ENCODE data around the gene OLA1.
A peak's percentile ranks its signal among the peaks of the same experiment; 100 is the strongest.

The OLA1 gene

DNA sequence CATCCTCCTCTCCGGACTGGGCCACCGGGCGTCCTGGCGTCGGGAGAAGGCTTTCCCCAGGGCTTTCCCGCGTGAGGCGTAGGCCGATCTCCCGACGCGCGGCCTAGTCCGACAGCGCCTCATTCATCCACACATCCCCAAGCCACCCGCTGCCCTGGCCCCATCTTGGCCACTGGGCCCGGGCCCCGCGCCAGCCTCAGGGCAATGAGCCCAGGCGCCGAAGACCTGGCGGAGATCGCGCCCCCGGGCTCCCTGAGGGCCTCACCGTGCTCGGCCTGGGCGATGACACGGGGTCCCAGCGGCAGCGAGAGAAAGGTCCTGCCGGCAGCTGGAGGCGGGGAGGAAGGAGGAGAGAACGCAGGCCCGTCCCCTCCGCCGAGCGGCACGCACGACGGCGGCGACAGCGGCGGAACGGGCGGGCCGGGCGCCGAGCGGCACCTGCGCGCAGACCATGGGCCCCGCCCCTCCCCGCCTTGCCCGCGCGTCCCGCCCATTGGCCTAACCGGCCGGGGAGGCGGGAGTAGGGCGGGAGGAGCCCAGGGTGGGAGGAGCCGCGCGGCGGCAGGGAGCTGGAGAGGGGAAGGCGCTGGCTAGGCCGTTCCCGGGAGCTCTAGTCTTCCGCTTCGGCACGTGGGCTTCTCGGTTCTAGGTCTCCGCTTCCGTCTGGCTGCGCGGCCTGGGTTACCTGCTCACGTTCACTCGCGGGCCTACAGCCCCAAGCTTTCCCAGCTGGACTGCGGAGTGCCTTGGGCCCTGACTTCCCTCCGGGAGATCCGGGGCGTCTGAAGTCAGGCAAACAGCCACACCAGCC lies at the start of gene OLA1:
OLA1 (minus strand) TSS at position 346 of the 811 bp plus-strand sequence. CDS start 1,717 bp downstream, outside the sequence.
- peak within 1 kb of the TSS; percentile 83 for H3K9ac ChIP-seq
- H3K4me1 ChIP-seq (ENCODE audit: low read depth, poor library complexity, severe bottlenecking) = peaks cover 32% of the 10 kb centered on the region
- no peaks in the 10 kb centered on the region for H4K20me1 ChIP-seq (ENCODE audit: insufficient read depth)
- H3K27ac ChIP-seq = peak within 1 kb of the TSS; percentile 60; the same call in 1 of the 2 replicates
- peak within 1 kb of the TSS; percentile 100 for H2AFZ ChIP-seq (ENCODE audit: low read depth)
- peak within 1 kb of the TSS; percentile 93 for H3K4me2 ChIP-seq
- peak within 1 kb of the TSS; percentile 81 for H3K4me3 ChIP-seq (IDR thresholded peaks at IDR 0.05; ENCODE audit: insufficient read depth, low read depth, low read length)
- TF ChIP-seq, protein P1, sequence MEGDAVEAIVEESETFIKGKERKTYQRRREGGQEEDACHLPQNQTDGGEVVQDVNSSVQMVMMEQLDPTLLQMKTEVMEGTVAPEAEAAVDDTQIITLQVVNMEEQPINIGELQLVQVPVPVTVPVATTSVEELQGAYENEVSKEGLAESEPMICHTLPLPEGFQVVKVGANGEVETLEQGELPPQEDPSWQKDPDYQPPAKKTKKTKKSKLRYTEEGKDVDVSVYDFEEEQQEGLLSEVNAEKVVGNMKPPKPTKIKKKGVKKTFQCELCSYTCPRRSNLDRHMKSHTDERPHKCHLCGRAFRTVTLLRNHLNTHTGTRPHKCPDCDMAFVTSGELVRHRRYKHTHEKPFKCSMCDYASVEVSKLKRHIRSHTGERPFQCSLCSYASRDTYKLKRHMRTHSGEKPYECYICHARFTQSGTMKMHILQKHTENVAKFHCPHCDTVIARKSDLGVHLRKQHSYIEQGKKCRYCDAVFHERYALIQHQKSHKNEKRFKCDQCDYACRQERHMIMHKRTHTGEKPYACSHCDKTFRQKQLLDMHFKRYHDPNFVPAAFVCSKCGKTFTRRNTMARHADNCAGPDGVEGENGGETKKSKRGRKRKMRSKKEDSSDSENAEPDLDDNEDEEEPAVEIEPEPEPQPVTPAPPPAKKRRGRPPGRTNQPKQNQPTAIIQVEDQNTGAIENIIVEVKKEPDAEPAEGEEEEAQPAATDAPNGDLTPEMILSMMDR (conservative IDR thresholded peaks at IDR 0.05; ENCODE audit: low read depth, low read length) = no peak
- peaks cover 47% of the 10 kb centered on the region for H3K79me2 ChIP-seq (ENCODE audit: insufficient read depth, low read depth)
- peaks cover 6% of the 10 kb centered on the region for H3K36me3 ChIP-seq (ENCODE audit: insufficient read depth)
- no peaks in the 10 kb centered on the region for H3K27me3 ChIP-seq (ENCODE audit: insufficient read depth, low read depth)

DNA sequence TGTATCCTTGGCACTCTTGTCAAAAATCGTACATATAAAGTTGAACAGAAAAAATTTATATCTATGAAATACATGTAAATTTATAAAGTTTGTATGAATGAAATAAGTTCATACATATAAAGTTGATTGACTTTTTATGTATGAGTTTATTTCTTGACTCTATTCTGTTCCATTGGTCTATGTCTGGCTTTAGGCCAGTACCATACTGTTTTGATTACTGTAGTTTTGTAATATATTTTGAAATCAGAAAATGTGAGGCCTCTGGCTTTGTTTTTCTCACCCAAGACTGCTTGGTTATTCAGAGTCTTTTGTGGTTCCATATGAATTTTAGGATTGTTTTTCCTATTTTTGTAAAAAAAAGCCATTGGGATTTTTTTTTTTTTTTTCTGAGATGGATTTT lies 44.6 kb upstream of the OLA1 start:
- no peaks in the 10 kb centered on the region for H3K4me1 ChIP-seq (ENCODE audit: low read depth, poor library complexity, severe bottlenecking)
- no peak overlapping the region for H3K27ac ChIP-seq
- no peaks in the 10 kb centered on the region for H3K79me2 ChIP-seq (ENCODE audit: insufficient read depth, low read depth)
- no peaks in the 10 kb centered on the region for H3K36me3 ChIP-seq (ENCODE audit: insufficient read depth)
- no peak overlapping the region for H3K4me3 ChIP-seq (IDR thresholded peaks at IDR 0.05; ENCODE audit: insufficient read depth, low read depth, low read length)
- H3K27me3 ChIP-seq (ENCODE audit: insufficient read depth, low read depth) = no peaks in the 10 kb centered on the region
- no peak overlapping the region for H3K4me2 ChIP-seq
- TF ChIP-seq, protein P1 (conservative IDR thresholded peaks at IDR 0.05; ENCODE audit: low read depth, low read length) = no peak
- no peak overlapping the region for H3K9ac ChIP-seq
- no peak overlapping the region for H2AFZ ChIP-seq (ENCODE audit: low read depth)
- no peaks in the 10 kb centered on the region for H4K20me1 ChIP-seq (ENCODE audit: insufficient read depth)

DNA sequence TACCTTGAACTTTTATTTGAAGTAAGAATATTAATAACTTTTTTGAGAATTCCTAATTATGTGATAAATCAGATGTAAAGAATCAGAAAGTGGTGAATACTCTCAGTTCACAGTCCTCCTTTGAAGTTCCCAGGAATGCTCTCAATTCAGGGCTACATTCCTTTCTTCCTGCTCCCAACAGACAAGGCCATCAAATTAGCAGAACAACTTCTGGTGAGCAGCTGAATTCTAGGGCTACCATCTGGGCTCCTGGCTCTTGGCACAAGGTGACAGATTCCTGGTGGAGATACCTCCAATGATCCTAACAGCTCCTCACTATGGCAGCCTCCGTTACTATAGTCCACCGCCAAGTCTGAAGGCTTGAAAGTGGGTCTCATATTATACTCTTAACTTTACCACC lies 37.8 kb upstream of the OLA1 start:
- TF ChIP-seq, protein P1 (conservative IDR thresholded peaks at IDR 0.05; ENCODE audit: low read depth, low read length) = no peak

DNA sequence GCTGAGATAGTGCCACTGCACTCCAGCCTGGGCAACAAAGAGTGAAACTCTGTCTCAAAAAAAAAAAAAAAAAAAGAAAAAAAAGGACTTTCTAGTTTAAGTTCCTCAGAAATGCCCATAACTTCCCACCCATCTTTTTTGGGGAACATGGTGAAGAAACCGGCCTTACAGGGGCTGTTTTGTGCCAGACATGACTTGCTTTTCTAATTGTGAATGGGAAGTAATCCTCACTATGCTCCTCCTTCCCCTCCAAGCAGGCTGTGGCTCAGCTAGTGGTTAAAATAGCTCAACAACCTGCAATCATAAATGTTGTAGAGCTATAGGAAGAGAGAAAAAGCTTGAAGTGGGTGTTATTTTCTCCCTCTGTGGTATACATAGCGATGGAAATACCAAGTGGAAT lies 34.1 kb upstream of the OLA1 start:
- TF ChIP-seq, protein P1 (conservative IDR thresholded peaks at IDR 0.05; ENCODE audit: low read depth, low read length) = no peak

More for the DNA sequence above, 37.8 kb upstream of the OLA1 start:
- no peaks in the 10 kb centered on the region for H3K36me3 ChIP-seq (ENCODE audit: insufficient read depth)
- no peaks in the 10 kb centered on the region for H4K20me1 ChIP-seq (ENCODE audit: insufficient read depth)
- H3K4me2 ChIP-seq = no peak overlapping the region
- H3K4me3 ChIP-seq (IDR thresholded peaks at IDR 0.05; ENCODE audit: insufficient read depth, low read depth, low read length) = no peak overlapping the region
- H3K4me1 ChIP-seq (ENCODE audit: low read depth, poor library complexity, severe bottlenecking) = no peaks in the 10 kb centered on the region
- no peak overlapping the region for H3K27ac ChIP-seq
- no peak overlapping the region for H2AFZ ChIP-seq (ENCODE audit: low read depth)
- no peaks in the 10 kb centered on the region for H3K79me2 ChIP-seq (ENCODE audit: insufficient read depth, low read depth)
- no peaks in the 10 kb centered on the region for H3K27me3 ChIP-seq (ENCODE audit: insufficient read depth, low read depth)
- H3K9ac ChIP-seq = no peak overlapping the region

More for the DNA sequence above, 34.1 kb upstream of the OLA1 start:
- Histone ChIP-seq H3K36me3 (ENCODE audit: insufficient read depth) (no peaks in the 10 kb centered on the region), H3K4me2 (no peak overlapping the region), H2AFZ (ENCODE audit: low read depth) (no peak overlapping the region), H3K4me3 (IDR thresholded peaks at IDR 0.05; ENCODE audit: insufficient read depth, low read depth, low read length) (no peak overlapping the region), H3K79me2 (ENCODE audit: insufficient read depth, low read depth) (no peaks in the 10 kb centered on the region), H4K20me1 (ENCODE audit: insufficient read depth) (no peaks in the 10 kb centered on the region), H3K4me1 (ENCODE audit: low read depth, poor library complexity, severe bottlenecking) (no peaks in the 10 kb centered on the region), H3K9ac (no peak overlapping the region), H3K27ac (no peak overlapping the region), H3K27me3 (ENCODE audit: insufficient read depth, low read depth) (no peaks in the 10 kb centered on the region)

All from KMS-11 (cell line).